K562 (cell line): ENCODE data around the gene LAMB4. TPM values are rescaled to one million over a fixed set of nuclear protein-coding genes. Genes with fewer than 3 reads are reported as not detected.

Source experiments
- ADNP ChIP-seq: fragments of 200-800 bp; sonication (Bioruptor generic); IDR thresholded peaks from 2 replicates; pipeline ENCODE4 v1.6.1; 2016; ENCODE audit warnings: missing genetic modification characterization, missing compliant biosample characterization
- ARID1B ChIP-seq: fragments of 450-650 bp; IDR thresholded peaks from 2 replicates; pipeline ENCODE4 v1.6.1; 2016; ENCODE audit warnings: antibody characterized with exemption, mild to moderate bottlenecking, inconsistent platforms
- CEBPG ChIP-seq, 3 experiments: fragments of 200-800 bp in 1 of 3; sonication (Bioruptor generic) in 1 of 3; sonication (generic) in 1 of 3; formaldehyde crosslinking in 1 of 3; IDR thresholded peaks in 2 of 3; conservative IDR thresholded peaks in 1 of 3; 2 replicates each; pipeline versions ENCODE4 v1.6.1 to v1.8.0; 2016 to 2022; ENCODE audit warnings: missing compliant biosample characterization in 2 of 3, missing genetic modification characterization in 2 of 3, mild to moderate bottlenecking in 1 of 3, missing genetic modification reagents in 1 of 3
- CSDE1 ChIP-seq, 2 experiments: fragments of 450-650 bp; IDR thresholded peaks; 2 replicates each; pipeline ENCODE4 v1.6.1; 2016; ENCODE audit warnings: mild to moderate bottlenecking in 1 of 2
- EP400 ChIP-seq: fragments of 450-650 bp; IDR thresholded peaks from 2 replicates; pipeline ENCODE4 v1.6.1; 2017; ENCODE audit warnings: antibody characterized with exemption, mild to moderate bottlenecking, moderate library complexity
- HMGN3 ChIP-seq: IDR thresholded peaks from 2 replicates; pipeline ENCODE4 v1.6.1; 2011; ENCODE audit warnings: borderline replicate concordance, low read depth, mild to moderate bottlenecking, mixed read lengths, low read length; ENCODE audit not compliant: insufficient read length; ENCODE audit errors: extremely low read depth
- IFI16 ChIP-seq: fragments of 250-450 bp; sonication (Bioruptor Pico); IDR thresholded peaks from 2 replicates; pipeline ENCODE4 v2.1.2; 2022; ENCODE audit warnings: mild to moderate bottlenecking, inconsistent platforms
- NFYB ChIP-seq: IDR thresholded peaks from 2 replicates; pipeline ENCODE4 v1.6.1; 2011; ENCODE audit warnings: mild to moderate bottlenecking, moderate library complexity; ENCODE audit not compliant: insufficient read length; ENCODE audit errors: extremely low read depth
- NR2F6 ChIP-seq: fragments of 450-650 bp; formaldehyde crosslinking; IDR thresholded peaks from 2 replicates; pipeline ENCODE4 v1.4.0; 2020; ENCODE audit warnings: mild to moderate bottlenecking
- PHF20 ChIP-seq: fragments of 450-650 bp; IDR thresholded peaks from 2 replicates; pipeline ENCODE4 v1.6.1; 2018; ENCODE audit not compliant: partially characterized antibody
- SMARCE1 ChIP-seq: fragments of 450-650 bp; IDR thresholded peaks from 2 replicates; pipeline ENCODE4 v1.7.1; 2016; ENCODE audit warnings: mild to moderate bottlenecking
- TAL1 ChIP-seq: fragments of 450-650 bp; IDR thresholded peaks from 2 replicates; pipeline ENCODE4 v1.6.1; 2016; ENCODE audit warnings: mild to moderate bottlenecking
- TEAD2 ChIP-seq: fragments of 450-650 bp; IDR thresholded peaks from 2 replicates; pipeline ENCODE4 v1.6.1; 2016; ENCODE audit warnings: missing genetic modification characterization, control low read depth, missing compliant biosample characterization
- TRIM24 ChIP-seq, 2 experiments: fragments of 450-650 bp; IDR thresholded peaks; 2 replicates each; pipeline ENCODE4 v1.6.1; 2016
- ZBTB40 ChIP-seq, 2 experiments: fragments of 450-650 bp in 1 of 2; sonication (generic) in 1 of 2; formaldehyde crosslinking in 1 of 2; IDR thresholded peaks; 2 replicates each; pipeline versions ENCODE4 v1.7.1 to v1.9.0; 2016 to 2022; ENCODE audit warnings: inconsistent platforms in 1 of 2, mild to moderate bottlenecking in 1 of 2, missing genetic modification reagents in 1 of 2
- ZNF584 ChIP-seq: fragments of 200-800 bp; sonication (Bioruptor generic); IDR thresholded peaks from 2 replicates; pipeline ENCODE4 v1.6.1; 2016; ENCODE audit warnings: low read depth, mild to moderate bottlenecking, missing genetic modification characterization, missing compliant biosample characterization
- ZNF589 ChIP-seq: fragments of 200-800 bp; sonication (Bioruptor generic); IDR thresholded peaks from 2 replicates; pipeline ENCODE4 v1.6.1; 2016; ENCODE audit warnings: low read depth, missing genetic modification characterization, missing compliant biosample characterization
- polyA plus RNA-seq, 8 experiments: library from polyadenylated mRNA; depleted of rRNA in 4 of 8; stranded (reverse) in 5 of 8; unstranded in 3 of 8; fragments of >200 nt; fragmentation: Nextera tagmentation in 2 of 8; fragmentation: Illumina TruSeq in 1 of 8; extraction: Ambion mirVana in 2 of 8; extraction: Trizol in 1 of 8; gene quantifications; 2 replicates each; pipeline versions ENCODE4 v1.2.1 to v1.2.3, GENCODE V29; 2011 to 2014; ENCODE audit warnings: inconsistent platforms in 1 of 8, missing spikeins in 1 of 8
- total RNA-seq, 7 experiments: library from RNA; depleted of rRNA in 6 of 7; stranded (reverse); fragments of >200 nt in 6 of 7; fragmentation: Illumina TruSeq in 2 of 7; extraction: Trizol in 2 of 7; gene quantifications; 2 replicates each; pipeline versions ENCODE4 v1.2.1 to v1.2.3, GENCODE V29; 2011 to 2021; ENCODE audit warnings: low replicate concordance in 1 of 7

Gene LAMB4
- total and polyA plus RNA-seq, 9 of the 15 experiments (the other 6 are each of a cell fraction or from before 2014, with no cell fraction given) = 0.06 to 0.13 (median 0.07) TPM; not detected in 6

DNA sequence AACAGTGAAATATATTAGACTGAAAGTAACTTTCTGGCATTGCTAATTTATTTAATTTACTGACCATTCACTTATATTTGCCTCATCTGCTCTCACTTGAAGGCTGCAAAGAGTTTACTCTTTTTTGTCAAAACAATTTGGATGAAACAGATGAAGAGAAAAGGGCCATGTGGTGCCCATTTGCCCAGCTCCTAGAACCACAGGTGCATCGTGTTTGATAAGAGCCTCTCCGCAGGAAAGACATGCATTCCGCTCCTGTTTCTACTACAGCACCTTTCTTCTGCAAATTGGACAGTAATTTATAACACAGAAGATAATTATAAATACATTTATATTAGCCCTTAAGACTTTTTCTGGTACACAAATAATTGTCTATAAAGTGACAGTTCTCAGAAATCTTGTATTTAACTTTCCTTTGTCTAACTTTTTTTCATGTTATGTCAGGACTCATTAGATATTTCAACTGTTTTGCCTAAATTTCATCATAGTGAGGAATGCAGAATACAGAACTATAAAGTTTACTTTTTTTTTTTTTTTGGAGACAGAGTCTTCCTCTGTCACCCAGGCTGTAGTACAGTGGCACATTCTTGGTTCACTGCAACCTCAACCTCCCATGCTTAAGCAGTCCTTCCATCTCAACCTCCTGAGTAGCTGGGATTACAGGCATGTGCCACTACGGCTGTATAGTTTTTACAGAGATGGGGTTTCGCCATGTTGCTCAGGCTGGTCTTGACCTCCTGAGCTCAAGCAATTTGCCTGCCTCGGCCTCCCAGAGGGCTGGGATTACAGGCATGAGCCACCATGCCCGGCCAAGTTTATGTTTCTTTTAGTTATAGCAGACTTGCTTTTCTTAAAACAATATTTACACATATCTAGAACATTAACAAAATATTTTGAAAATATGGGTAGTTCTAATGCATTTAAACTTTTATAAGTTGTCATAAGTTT is 869 bp downstream of the LAMB4 start (continued):
- TF ChIP-seq ZBTB40 (IDR thresholded peaks at IDR 0.05) (peak; percentile 75), ZBTB40 (CRISPR knock-in tag; IDR thresholded peaks at IDR 0.05) (0 out of 2 replicates have a peak, but pooled peaks have one; percentile 45), NR2F6 (no peak), IFI16 (no peak), CSDE1 (IDR thresholded peaks at IDR 0.05) (no peak), TAL1 (peak; percentile 53), ZNF584 (CRISPR knock-in tag) (no peak), HMGN3 (no peak), ZNF589 (CRISPR knock-in tag) (peak; percentile 53; the same call in 1 of the 2 replicates), ARID1B (peak; percentile 30; the same call in 1 of the 2 replicates), EP400 (0 out of 2 replicates have a peak, but pooled peaks have one; percentile 9), SMARCE1 (no peak), NFYB (no peak), TEAD2 (no peak), TRIM24 (IDR thresholded peaks at IDR 0.05) (peak; percentile 32 to 49; a peak in 2 of 4 replicates), CEBPG (CRISPR knock-in tag; IDR thresholded peaks at IDR 0.05) (no peak), CEBPG (tag; conservative IDR thresholded peaks at IDR 0.05 in 1 of 2, IDR thresholded peaks at IDR 0.05 in 1 of 2) (peak in 1 of 2 experiments; percentile 89; a peak in 3 of 4 replicates), PHF20 (no peak), ADNP (tag) (0 out of 2 replicates have a peak, but pooled peaks have one; percentile 12)
